ENCODE results near the gene PMFBP1.

The PMFBP1 gene

DNA sequence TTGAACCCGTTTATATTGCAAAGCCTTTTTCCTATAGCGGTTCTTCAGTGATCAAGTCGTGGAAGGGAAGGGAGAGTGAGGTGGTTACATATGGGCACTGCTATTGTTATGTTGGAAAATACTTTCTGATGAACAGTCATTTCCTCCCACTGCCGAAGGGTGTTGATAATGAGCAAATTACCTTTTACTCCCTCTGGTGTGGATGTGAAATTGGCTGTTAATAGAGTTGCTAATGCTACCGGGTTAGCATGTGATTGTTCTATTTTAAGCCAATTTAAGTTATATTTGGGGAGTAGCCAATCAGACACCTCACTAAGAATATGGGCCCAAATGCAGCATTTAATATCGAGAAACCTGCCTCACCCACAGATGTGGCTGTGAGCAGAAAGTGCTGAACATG lies 15.6 kb upstream of the PMFBP1 start:
- DNase-seq: no peak

DNA sequence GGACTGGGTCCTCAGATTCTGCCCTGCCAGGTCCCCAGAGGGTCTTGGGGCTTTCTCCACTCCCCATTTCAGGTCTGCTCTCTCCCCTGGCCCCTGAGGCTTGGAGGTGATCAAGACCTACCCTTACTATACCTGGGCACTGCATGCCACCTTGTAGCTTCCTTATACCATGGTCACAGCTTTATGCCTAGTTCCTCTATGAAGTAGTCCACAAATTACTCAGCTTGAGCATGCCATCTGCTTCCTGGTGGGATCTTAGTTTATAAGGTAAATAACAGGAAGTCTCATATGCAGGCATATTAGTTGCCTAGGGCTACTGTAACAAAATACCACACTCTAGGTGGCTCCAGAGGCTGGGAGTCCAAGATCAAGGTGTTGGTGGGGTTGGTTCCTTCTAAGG lies 11.0 kb upstream of the PMFBP1 start:
- DNase-seq: no peak

DNA sequence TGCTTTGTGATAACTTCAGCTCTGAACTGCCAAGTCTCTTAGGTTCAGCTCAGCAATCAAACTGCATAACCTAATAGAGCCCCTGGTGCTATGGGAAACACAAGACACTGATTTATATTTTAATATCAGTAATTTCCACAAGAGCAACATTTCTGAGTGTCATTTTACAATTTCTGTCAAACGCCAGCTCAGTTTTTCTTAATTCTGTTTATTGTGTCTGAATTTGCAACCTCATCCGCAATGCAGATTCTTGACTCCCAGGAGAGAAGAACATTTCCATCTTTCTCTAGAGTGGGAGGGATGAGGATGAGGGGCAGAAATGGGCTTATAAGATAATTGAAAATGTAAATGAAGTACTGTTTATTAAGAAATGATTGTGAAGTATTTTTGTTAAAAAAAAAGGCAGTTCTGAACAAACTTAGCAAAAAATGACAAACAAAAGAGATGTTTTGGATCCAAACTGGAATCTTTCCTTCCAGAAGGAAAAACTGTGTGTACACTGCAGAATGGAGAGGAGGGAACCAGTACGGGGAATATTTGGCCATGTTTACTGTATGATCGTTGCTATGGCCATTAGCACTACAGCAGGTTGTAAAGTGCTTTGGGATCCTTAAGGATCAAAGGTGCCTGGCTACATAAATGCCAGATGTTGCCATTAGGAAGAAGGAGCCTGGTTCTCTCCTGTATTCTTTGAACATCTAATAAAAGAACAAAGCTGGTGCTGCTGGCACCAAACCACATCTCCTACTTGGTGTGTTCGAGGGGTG lies 7.4 kb upstream of the PMFBP1 start:
- no peak for DNase-seq

DNA sequence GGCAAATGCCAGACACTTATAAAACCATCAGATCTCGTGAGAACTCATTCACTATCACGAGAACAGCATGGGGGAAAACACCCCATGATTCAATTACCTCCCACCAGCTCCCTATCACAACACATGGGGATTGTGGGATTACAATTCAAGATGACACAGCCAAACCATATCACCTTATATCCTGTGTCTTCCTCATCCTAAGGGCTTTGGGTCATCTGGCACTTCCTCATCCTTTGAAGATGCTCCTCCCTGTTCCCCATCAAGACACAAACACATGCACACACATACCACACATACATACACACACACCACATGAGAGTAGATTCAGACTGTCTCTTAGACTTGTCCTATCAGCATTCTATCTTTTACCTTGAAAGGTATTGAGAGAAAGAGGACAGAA lies 2.8 kb upstream of the PMFBP1 start:
- no peak for DNase-seq

DNA sequence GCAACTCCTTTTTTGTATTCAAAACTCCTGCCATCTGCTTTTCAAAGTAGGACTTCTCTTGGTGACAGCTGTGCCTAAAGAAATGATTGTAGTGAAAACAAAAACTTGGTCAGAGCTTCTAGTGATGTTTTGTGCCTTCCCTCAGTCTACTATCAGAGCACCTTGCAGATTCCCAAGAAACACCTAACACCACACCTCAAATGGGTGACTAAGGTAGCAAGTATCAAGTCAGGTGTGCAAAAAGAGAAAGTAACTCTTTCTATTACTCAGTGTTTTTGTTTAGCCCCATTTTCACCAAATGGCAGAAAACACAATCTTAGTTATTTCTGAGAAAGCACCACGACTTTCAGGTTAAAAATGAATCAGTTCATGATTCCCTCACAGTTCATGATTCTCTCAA lies 2.0 kb upstream of the PMFBP1 start:
- DNase-seq: no peak

DNA sequence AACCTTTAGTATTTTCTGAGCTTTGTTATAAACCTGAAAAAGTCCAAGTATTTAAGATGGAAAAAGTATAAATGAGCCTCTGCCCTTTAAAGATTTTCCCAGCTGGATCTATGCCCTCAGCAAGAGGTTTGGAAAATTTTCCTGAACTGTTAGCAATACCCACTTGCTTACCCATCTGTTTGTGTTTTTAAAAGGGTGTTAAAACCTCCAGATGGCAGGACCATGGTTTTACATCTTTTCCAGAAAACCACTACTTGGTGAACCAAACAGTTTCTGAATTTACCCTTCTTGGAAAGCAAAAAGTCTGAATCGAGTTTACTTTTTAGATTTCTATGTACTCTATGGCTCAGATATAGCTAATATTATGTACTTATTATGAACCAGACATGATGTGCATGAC lies 719 bp downstream of the PMFBP1 start:
- DNase-seq: no peak

DNA sequence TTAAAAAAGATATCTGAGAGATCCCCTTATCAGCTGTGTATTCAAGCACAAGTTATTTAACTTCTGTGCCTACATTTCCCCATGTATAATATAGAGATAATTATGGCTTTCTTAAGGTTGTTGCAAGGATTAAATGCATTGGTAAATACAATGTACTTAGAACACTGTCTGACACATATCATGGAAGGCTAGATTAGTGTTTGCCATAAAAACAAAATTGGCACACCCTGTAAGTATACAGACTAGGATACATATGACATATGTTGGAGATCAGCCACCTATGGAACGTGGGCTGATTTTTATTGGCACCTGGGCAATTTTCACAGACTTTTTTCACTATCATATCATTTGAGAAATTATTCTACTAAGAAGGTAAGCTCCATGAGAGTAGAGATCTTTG lies 2.2 kb downstream of the PMFBP1 start:
- DNase-seq: no peak

DNA sequence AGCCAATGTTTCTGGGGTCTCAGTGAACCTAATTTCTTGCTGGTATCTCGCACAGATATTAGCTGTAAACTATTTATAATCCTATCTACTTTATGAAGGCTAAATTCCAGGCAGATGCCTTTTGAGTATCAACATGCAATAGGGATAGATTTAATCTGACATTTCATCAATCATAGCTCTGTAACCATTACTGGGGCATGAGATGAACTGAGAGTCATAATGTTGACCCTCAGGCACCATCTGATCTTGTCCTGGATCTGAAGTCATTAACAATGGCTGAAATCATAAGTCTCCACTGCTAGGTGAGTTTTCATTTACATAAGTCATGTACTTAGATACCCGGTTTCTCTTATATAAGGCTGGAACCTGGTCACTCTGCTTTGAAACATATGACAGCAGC lies 3.6 kb downstream of the PMFBP1 start:
- DNase-seq: no peak

DNA sequence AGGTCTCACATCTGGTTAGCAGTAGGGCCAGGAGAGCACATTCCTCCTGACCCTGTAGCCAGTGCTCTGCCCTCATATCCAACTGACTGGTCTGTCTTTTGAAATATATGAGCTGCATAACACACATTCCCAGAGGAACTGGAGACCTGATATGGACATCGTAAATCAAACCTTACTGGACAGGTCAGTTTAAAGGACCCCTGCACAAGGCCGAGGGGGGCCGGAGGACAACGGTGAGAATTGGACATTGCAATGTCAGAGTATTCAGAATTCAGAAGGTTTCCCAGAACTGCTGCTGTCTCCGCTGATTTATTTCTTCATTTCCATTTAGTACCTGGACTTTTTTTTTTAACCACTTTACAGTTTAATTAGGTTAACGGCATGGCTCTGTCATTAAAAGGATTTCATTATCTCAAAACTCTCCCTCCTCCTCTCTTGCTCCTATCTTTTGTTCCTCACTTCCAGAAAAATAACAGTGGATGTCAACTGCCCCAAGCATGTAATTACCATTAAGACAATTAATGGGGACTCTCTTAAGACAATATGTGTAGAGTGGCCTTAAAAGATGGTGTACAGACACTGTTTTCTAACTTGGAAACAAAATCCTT lies 4.9 kb downstream of the PMFBP1 start:
- DNase-seq: no peak

DNA sequence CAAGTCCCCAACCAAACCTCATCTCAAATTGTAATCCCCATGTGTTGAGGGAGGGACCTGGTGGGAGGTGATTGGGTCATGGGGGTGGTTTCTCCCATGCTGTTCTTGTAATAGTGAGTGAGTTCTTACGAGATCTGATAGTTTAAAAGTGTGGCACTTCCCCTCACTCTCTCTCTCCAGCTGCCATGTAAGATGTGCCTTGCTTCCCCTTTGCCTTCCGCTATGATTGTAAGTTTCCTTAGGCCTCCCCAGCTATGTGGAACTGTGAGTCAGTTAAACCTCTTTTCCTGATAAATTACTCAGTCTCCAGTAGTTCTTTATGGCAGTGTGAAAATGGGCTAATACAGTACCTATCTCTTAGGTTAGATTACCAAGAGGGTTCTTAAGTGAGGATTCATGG lies 5.8 kb downstream of the PMFBP1 start:
- DNase-seq: no peak

DNA sequence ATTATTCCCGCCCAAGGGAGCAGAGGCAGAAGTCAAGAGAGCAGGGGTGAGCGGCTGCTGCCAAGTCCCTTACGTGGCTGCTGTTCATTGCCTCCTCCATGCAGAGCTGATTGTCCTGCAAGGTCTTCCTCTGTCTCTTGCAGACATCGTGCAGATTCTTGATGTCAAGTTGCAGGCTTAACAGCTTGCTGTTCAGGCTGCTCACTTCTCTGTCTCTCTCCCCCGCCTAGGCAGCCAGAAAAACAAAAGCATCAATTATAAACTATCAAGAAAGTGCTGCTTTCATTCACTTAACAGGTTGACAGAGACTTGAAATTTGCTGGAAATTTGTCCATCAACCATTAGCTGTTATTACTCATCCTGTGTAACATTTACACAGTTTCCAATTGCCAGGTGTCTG lies 7.3 kb downstream of the PMFBP1 start:
- no peak for DNase-seq

DNA sequence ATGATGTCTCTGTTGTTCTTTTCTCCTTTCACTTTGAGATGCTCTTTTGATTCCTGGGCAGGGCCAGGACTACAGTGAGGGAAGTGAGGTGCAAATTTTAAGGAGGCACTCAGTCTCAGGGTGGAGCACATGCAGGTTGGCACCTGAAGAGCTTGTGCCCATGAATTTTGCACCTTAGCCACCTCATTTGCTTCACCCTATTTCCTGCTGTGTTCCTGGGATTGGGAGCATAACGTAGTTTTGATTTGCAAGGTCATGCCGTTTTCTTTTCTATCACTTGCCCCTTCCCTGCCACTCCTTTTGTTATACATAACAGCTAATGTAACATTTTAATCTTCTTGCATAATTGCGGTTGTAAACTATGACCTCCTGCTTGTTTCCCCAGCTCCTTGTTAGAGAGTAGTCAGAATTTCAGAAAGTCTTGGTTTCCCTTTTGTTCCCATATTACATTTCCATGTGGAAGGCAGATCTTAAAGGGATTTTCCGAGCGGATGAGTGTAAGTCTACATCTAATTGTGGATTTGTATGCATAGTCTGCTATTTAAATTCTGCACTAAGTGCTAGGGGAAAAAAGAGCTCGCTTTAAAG lies 9.8 kb downstream of the PMFBP1 start:
- no peak for DNase-seq

DNA sequence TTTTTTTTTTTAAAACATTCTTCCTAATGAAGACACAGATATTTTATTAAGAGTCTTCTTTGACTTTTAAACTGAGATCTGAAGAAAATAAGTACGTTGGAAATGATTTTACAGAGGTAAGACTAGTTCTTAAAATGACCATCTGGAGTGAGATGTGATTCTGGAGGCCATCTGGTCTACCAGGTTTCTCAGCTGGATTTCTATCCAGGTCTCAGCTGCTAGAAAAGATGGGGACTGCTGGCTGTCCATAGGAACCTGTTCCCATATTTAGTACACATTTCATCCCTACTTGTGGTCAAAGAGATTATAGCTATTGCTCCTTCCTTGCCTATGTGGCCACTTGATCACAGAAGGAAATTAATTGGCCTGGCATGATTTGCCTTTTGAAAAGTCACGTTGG lies 12.2 kb downstream of the PMFBP1 start:
- no peak for DNase-seq

DNA sequence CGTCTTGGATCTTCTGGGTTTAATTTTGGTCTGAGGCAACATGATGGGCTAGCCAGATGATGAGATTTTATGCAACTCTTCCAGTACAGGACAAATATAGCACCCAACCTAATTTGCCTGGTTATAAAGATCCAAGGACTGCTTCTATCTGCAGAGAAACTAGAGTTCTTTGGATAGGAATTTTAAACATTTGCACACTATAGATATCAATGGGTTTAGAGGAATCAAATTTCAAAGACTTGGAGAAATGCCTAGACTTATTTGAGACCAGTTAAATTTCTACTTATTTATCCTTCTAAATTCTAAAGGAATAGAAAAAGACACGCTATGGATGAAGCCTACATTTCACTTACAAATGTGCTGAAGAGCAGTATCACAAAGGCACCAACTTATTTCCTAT lies 12.6 kb downstream of the PMFBP1 start:
- DNase-seq: no peak

DNA sequence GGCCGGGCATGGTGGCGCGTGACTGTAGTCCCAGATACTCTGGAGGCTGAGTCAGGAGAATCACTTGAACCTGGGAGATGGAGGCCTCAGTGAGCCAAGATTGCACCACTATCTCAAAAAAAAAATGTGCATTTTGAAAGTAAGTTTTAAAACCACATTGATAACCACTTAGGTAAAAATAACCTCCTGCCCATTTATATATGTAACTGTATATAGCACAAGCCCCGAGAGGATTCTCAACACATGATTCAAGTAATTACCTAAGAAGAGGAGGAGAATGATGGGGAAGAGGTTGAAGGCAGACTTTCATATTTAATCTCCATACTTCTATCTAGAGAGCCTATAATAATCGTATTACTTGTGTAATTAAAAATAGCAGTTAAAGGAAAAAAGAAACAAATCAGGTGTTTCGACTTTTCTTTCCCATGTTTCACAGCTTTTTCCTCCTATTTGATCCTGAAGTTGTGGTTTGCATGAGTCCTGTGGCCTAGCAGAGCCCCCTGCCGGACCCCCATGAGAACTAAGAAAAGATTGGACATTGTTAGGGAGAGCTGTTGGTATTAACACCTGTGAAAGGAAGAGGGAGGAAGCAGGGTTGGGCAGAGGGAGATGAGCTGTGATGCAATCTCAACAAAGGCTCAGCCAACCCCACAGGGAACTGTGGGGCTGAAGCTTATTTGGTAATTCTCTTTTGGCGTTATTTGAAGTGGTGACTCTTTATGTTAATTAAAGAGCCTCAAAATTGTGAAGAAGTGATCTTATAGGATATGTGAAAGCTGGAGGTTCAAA lies 22.1 kb downstream of the PMFBP1 start:
- no peak for DNase-seq

DNA sequence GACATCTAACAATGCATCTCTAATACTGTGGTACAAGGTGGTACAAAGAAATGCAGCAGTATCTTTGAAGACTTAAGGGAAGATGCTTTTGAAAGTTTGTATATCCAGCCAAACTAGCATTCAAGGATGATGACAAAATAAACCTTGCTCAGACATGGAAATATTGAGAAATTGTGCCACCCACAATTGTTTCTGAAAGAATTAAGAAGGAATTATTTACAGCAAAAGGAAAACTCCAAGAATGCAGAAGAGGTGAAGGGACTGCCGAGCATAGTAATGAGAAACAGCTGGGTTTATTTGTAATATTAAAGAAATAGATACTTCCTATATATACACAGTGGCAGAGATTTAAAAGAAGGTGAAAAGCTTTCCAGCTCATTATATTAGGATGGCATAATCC lies 29.5 kb downstream of the PMFBP1 start:
- no peak for DNase-seq

DNA sequence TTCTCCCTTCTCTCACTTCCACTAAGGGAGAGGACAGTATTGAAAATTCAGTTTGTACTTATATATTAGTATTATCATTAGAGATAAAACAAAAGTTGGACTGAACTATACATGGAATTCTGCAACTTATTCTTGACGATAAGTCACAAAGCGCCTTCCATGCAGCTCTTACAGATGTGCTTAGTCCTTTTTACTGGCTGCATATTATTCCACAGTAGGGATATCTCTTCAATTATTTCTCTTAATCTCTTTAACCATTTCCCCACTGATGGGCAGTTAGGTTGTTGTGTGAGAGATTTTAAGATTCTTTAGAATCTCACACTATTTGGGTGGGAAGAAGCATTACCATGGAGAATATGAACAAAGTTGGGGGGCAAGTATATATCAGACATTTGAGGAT lies 32.0 kb downstream of the PMFBP1 start:
- DNase-seq: no peak

DNA sequence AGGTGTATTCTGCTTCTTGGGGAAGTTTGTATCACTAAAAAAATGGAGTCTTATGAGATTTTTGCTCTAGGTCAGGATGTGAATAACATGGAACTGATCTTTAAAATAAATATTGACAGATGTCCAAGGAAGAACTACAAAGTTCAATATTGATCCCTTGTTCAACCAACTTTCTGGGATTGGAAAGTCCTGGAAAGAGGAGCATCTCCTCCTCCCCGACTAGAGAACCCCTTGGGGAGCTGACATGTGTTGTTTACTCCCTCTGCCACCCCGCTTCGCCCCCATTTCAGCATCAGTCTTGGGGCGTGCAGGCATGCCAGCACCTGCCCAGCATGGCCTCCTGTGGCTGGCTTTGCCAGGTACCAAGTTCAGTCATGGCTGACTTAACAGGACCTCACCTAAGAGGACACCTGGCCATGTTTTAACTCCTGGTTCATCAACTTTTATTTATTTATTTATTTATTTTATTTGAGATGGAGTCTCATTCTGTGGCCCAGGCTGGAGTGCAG lies 33.8 kb downstream of the PMFBP1 start:
- no peak for DNase-seq

DNA sequence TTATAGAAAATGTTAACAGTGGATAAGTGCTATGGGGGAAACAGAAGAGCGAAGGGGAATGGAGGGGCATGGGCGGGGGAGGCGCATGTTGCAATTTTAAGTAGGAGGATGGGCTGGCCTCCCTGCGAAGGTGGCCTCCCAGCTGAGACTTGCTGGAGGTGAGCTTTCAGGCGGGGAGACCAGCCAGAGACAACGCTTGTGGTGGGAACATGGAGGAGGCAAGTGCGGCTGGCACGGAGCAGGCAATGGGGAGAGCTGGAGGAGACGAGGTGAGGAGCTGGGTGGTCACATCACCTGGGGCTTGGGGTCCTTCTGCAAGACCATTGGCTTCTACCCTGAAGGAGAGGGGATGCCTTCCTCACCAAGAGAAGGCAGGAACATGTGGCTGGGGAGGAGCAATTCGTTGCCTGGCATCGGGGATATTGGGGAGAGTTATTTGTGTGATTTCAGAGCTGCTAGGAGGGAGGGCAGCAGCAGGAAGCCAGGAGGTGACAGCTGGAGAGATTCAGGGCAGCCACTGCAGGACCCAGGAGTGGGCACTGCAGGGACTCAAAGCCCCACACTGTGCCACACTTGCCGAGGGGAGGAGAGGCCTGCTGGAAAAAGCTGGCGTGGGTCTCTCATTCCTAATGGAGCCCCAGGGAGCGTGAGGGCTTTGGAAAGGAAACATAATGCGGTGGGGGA lies 34.4 kb downstream of the PMFBP1 start:
- DNase-seq: no peak

DNA sequence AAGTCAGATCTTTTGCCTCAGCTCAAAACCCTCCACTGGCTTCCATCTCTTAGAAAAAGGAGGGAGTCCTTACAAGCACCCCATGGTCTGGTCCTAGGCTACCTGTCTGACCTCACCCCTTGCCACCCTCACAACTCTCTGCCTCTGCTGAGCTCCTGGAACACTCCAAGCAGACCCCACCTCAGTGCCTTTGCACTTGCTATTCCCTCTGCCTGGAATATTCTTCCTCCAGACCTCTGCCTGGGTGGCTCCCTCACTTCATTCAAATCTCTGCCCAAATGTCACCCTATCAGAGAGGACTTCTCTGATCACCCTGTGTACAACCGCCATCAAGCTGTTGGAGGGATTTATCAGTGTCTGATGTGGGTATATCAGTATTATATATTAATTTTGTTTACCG lies 37.4 kb downstream of the PMFBP1 start:
- no peak for DNase-seq

DNA sequence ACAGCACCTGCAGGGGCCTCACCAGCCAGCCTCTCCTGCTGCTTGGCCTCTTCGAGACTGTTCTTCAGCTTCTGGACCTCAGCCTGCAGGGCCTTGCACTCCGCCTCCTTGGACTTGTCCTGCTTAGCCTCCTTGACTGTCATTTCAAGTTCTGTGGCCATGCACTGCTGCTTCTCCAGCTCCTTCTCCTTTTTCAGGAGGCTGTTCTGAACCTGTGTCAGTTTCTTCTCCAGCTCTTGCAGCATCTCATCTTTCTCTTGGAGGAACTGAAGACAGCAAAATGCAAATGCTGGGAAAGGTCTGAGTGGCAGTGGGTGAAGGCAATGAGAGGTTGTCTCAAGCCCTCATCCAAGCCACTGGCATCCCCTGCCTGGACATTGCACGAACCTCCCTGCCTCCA lies 39.2 kb downstream of the PMFBP1 start:
- no peak for DNase-seq

DNA sequence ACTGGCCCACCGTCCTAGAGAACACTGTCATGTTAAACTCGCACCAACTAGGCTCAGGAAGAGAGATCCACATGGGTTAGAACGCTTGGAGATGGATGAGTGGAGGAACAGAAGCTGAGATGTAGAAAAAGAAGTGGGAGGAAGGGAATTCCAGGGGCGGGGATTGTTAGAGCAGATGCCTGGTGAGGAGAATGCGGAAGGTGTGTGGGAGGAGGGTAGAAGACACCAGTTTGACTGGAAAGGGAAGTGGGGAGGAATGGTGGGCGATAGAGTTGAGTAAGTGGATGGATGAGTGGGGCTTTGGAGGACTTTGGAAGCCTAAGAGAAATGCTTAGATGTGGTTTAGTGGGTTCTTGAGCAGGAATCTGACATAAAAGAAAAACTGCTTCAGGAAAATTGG lies 40.9 kb downstream of the PMFBP1 start:
- no peak for DNase-seq

All from stimulated activated CD4-positive, alpha-beta T cell treated with anti-CD3 and anti-CD28 coated beads, Interleukin-2, amount 100 ng/mL, for 48 hours (primary cell).